Renal cortical epithelial cell (primary cell): Measurements from ENCODE around the gene DPH3. TPM values are rescaled to one million over a fixed set of nuclear protein-coding genes. Genes with fewer than 3 reads are reported as not detected.

Experiments
- DNase-seq: peaks from one replicate; pipeline ENCODE4 v3.0.0-alpha.2; 2011; ENCODE audit warnings: low read depth
- total RNA-seq: library from RNA; depleted of rRNA; stranded (reverse); fragments of >200 nt; gene quantifications from 2 replicates; pipeline ENCODE4 v1.2.3, GENCODE V29; 2014

Gene DPH3
- total RNA-seq, 1 donor from 2014 or later = 37.5 TPM

DNA sequence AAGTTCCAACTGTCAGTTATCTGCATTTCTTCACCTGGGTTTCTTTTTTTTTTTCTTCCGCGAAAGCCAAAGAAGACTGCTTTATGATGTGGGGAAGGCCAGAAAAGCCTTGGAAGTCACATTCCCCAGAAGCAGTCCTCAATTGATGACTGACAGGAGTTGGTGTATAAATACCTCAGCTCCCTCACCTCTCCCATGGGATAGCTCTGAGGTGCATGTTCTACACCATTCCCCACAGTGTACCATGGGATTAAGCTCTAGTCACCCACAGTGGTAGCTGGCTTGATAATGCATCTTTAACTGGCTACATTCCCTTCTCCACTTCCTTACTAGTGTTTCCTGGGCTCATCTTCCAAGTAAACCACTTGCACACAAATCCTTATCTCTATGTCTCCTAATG lies 30.5 kb downstream of the DPH3 start:
- DNase-seq = no peak

DNA sequence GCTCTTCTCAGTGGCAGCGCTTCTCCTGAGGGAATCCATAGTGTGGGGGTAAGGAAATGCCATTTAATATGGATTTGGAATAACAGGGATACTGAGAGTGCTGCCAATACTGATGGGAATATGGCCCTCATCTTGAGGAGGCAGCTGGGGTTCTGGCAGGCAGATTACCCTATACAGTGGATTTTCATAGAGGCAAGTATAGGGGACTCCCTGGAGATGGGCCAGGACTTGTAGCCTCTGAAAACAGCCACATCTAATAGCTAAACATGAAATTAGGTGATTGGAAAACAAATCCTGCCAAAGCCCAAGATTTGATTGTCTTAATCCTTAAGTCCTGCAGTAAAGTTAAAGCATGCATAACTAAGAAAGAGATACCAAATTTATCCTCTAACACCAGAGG lies 30.9 kb downstream of the DPH3 start:
- no peak for DNase-seq

DNA sequence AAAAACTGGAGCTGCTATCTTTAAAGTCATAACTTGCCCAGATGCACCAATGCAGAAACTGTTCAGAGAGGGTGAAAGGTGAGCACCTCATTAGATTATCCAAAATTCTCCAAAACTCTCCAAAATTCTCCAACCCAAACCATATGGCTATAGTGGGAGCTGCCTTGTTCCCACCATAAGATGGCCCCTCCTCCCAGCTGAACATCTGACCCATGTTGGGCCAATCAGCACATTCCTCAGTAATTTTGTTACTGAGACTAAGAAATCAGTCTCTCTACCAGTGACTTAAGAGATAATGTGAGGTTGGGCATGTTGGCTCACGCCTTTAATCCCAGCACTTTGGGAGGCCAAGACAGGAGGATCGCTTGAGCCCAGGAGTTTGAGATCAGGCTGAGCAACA lies 32.8 kb downstream of the DPH3 start:
- no peak for DNase-seq

DNA sequence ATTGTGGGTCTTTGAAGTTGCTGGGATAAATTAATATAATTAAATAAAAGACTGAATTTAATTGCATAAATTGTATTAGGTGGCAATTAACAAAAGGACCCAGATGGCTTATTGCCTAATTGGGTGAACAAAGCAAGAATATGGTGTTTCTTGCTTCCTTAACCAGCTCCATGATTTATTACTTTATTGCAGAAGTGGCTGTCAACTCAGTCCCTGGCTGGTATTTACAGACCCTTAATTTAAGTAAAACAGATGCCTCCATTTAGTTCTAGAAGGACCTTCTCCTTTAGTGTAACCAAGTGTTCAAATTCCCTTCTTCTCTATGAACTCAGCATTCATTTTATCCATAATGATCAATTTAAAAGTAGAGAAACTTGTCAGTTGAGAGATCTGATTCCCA lies 35.1 kb downstream of the DPH3 start:
- no peak for DNase-seq

DNA sequence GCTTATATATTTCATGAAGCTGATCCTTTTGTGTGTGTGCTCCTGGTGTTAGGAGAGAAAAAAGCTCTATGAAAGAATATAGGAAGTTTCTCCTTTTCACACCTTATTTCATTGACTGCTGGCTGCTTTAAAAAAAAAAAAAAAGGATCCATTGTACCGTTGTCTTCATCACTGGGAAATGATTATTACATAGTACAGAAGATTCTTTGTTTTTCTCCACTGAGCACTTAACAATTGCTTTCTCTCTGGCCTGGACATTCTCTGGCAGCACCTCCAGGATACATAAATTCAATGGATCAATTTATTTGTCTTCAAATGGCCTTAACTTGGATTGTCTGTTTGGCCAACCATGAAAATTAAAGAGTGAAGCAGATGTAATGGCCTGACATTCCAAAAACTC lies 37.2 kb downstream of the DPH3 start:
- DNase-seq = no peak

DNA sequence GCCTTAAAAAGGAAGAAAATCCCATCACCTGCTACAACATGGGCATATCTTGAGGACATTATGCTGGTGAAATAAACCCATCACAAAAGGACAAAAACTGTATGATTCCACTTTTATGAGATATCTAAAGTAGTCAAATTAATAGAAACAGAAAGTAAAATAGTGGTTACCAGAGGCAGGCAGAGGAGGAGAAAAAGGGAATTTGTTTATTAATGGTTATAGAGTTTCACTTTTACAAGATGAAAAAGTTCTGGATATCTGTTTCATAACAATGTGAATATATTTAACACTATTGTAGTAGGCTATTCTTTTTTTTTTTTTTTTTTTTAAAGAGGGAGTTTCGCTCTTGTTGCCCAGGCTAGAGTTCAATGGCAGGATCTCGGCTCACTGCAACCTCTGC lies 40.4 kb downstream of the DPH3 start:
- DNase-seq = no peak

DNA sequence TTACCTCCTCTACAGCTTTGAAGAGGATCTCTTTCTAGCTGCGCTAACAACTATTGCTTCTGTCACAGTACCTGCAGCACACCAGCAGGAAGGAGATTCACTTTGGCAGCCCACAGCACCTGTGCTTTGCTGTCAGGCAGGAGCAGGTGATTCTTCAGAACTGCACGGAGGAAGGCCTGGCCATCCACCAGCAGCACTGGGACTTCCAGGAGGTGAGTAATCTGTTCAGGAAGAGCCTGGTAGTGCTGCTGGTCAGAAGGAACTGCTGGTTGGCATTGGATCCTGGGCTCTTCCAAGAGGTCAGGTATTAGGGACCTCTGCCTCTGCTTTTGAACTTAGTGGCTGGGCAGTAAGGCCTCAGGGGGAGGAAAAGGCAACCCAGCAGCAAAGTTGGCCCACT lies 42.2 kb downstream of the DPH3 start:
- DNase-seq = no peak

DNA sequence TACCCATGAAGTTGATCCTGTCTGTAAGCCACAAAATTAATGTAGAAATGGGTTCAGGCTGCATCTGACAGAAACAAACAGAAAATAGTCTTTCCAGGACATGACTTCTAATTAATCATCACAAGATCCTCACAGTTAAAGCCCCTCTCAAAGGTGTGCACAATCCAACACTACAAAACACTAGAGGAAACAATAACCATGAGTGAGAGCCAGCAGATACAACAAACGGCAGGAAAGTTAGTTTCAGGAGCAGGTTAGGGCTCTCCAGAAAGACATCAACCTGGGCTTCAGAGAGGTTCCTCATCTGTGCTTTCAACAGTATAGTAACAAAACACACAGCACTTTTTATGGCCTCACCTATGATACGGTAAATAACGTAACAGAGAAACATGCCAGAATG lies 42.8 kb downstream of the DPH3 start:
- no peak for DNase-seq

DNA sequence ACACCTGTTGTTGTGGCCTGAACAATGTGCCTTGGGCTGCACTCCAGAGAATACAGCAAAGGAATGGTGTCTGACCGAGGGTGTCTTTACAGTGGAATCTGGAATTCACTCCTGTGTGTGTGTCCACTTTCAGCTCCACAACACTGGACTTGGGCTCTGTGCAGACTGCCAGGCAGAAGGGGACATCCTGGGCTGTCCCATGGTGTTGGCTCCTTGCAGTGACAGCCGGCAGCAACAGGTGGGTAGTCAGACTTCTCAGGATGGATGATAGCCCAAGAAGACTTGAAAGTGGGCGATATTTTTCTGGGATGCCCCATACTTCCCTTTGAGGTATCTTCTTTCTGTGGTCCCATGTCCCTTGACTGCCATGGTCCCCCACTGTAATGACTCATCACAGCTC lies 45.0 kb downstream of the DPH3 start:
- no peak for DNase-seq

DNA sequence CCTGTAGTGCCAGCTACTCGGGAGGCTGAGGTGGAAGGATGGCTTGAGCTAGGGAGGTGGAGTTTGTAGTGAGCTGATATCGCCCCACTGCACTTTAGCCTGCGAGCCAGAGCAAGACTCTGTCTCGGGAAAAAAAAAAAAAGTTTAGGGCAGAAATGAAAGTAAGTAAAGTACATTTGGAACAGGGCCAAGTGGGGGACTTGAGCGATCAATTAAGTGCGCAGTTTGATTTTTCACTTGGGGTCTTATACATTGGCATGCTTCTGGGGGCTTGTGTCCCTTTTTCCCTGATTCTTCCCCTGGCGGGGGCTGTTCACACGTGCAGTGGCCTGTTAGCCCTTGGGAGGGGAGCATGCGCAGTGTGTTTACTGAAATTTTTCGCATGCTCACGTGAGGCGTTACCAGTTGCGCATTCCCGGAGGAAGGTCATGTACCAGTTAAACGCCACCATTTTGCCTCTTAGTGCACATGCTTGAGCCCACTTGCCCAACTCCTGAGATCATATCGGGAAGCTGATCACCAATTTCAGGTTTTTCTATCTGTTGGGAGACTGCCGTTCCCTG lies 48.3 kb downstream of the DPH3 start:
- DNase-seq = no peak

DNA sequence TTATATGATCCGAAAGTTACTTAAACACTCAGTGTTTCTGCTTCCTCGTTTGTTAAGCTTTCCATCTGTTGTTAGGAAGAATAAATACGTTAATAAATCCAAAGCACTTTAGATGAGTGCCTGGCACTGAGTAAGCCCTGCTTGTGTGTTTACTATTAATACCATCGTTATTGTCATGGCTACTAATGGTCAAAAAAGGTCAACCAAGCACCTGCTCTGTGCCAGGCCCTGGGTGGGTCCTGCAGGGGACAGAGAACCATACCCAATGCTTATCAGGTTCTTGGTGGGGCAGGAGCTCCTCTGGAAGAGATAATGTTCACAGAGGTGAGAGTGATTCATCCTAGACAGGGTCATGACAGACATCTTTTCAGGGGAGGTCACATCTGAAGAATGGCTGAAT lies 50.4 kb downstream of the DPH3 start:
- DNase-seq = no peak

DNA sequence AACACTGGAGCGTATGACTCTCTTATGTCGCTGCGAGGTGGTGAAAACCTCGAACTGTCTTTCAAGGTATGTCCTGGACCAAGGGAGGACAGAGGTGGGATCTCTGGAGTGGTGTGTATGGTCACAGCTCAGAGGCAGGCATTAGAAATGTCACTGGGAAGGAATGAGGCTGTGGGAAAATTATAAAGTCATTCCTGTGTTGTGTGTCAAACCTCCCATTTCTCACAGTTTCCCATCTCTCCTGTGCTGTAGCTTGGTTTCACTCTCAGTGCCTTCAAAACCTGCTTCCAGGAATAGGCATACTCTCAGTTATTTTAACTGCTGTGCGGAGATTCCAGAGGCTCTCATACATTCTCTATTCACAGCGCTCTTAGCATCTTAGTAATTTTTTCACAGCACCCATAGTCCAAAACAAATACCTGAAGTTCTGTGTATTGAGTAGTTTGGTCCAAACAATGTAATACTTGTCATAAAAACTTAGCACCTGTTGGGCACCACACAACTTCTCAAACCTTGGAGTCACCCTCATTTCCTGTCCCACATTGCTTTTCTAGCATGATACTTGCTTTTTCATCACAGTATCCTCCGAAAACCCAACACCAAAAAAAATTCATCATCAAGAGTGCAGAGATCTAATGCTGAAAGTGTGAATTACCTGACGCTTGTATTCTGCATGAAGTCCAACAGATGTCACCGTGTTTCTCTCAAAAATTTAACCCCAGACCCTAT lies 53.4 kb downstream of the DPH3 start:
- DNase-seq = no peak

Other genes with a start within 250 kb of the DPH3 start
- gene GALNT15, start 90.3 kb downstream of the DPH3 start, total RNA-seq = 0.17 and 0.55 TPM in 2 replicates
- gene OXNAD1, start 269 bp upstream of the DPH3 start, total RNA-seq = 16.5 and 18.5 TPM in 2 replicates
- 43.2 and 46.7 TPM in 2 replicates for gene RFTN1, start 248.8 kb upstream of the DPH3 start, total RNA-seq